NCI-H526 (cell line): ENCODE data around the gene HRK.
A peak's percentile ranks its signal among the peaks of the same experiment; 100 is the strongest.

Experiments used
- DNase-seq, 2 experiments: peaks; one replicate each; lab custom pipeline; 2025; lab: John Stamatoyannopoulos, UW

Gene HRK

GRCh38 chr12:116867523-116867922, 13.7 kb downstream of the HRK start:
- DNase-seq: no peak

- no peak for DNase-seq
Measured at GRCh38 chr12:116864371-116865160, 16.7 kb downstream of the HRK start.

GRCh38 chr12:116863275-116863767, 17.9 kb downstream of the HRK start:
- peak in 1 of 2 experiments; percentile 15 for DNase-seq

DNA sequence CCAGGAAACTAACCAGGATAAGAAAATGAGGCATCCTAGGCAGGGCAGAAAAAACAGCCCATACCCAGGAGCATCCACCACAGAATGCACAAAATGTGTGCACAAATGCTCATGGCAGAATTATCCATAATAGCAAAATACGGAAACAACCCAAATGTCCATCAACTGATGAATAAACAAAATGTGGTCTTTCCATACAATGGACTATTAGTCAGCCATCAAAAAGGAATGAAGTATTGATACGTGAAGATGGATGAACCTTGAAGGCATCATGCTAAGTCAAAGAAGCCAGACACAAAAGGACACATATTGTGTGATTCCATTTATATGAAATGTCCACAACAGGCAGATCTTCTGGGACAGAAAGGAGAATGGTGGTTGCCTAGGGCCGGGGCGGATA, 19.1 kb downstream of the HRK start:
- DNase-seq: no peak

- peak in 1 of 2 experiments; percentile 25 for DNase-seq
Measured at GRCh38 chr12:116861320-116861719, 19.9 kb downstream of the HRK start.

DNA sequence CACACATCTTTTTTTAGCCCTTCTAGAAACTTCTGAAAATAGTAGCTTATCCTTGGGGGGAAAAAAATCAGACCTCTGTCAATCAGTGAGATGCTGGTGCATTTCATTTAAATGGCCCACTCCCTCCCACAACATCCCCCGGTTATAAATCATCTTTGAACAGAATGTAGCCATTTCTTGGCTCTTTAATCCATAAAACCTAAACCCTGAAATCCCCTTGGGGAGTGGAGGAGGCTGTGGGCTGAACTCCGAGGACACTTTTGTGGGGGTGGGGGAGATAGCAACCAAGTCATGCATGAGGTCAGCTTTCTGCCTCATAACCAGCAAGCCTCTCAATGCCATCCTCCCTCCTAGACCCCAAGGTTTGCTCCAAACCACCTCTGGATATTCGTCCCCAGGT, 21.0 kb downstream of the HRK start:
- DNase-seq: no peak

- DNase-seq: no peak
Measured at GRCh38 chr12:116859079-116859478, 22.2 kb downstream of the HRK start.

DNA sequence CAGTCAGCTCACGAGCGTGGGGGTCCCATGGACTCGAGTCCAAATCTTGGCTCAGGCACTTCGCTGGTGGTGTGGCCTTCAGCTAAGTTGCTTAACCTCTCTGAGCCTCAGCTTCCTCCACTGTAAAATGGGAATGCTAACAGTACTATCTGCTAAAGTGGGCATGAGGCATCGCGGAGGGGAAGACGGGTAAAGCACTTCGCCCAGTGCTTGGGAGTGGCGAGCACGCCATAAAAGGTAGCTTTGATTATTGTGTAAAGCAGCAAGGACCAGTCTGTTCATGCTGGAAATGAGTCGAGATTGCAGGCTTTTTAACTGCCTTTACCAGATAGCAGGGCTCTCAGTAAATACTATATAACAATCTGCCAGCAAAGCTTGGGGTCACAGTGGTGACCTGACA, 24.5 kb downstream of the HRK start:
- no peak for DNase-seq

GRCh38 chr12:116855744-116856470, 25.3 kb downstream of the HRK start:
- no peak for DNase-seq

DNA sequence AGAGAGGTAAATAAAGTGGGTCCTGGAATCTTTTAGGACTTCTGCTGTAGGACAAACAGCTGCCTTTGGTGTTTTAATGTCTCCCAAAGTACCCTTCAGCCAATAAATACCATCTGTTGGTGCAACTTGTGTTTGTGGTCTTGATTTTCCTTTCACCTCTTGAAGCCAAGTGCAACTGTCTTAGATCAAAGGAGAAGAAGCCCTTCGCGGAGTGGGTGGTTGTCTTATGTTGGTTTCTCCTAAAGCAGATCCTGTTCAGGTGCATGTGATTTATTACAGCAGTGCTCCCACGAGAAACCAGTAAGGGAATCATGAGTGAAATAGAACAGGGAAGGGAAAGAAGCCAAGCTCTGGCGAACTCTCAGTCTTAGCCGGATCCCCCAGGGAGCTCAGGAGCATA, 27.7 kb downstream of the HRK start:
- DNase-seq: no peak

DNA sequence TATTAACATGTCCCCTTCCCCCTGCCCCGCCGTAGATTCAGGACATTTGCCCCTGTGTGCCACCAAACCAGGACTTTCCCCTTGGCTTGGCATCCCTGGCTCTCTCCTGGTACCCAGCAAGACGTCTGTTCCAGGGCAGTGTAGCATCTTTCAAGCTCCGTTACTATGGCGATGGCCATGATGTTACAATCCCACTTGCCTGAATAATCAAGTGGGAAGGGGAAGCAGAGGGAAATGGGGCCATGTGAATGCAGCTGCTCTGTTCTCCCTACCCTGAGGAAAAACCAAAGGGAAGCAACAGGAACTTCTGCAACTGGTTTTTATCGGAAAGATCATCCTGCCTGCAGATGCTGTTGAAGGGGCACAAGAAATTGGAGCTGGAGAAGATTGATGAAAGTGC, 28.9 kb downstream of the HRK start:
- DNase-seq: no peak

- DNase-seq: no peak
Measured at GRCh38 chr12:116849216-116849615, 32.0 kb downstream of the HRK start.

DNA sequence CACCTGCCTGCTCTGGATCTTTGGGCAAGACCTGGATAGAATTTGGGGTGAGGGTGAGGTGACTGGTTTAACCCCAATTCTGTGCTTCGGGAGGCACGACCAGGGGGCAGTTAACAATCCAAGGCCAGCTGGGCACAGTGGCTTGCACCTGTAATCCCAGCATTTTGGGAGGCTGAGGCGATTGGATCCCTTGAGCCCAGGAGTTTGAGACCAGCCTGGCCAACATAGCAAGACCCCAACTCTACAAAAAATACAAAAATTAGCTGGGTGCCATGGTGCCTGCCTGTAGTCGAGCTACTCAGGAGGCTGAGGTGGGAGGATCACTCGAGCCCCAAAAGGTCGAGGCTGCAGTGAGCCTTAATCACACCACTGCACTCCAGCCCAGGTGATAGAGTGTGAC, 38.2 kb downstream of the HRK start:
- no peak for DNase-seq

- no peak for DNase-seq
Measured at GRCh38 chr12:116839287-116839830, 41.9 kb downstream of the HRK start.

- peak in 1 of 2 experiments; percentile 26 for DNase-seq
Measured at GRCh38 chr12:116838365-116838764, 42.9 kb downstream of the HRK start.

- peak in 1 of 2 experiments; percentile 32 for DNase-seq
Measured at GRCh38 chr12:116837097-116837496, 44.1 kb downstream of the HRK start.

GRCh38 chr12:116835484-116835883, 45.8 kb downstream of the HRK start:
- no peak for DNase-seq

DNA sequence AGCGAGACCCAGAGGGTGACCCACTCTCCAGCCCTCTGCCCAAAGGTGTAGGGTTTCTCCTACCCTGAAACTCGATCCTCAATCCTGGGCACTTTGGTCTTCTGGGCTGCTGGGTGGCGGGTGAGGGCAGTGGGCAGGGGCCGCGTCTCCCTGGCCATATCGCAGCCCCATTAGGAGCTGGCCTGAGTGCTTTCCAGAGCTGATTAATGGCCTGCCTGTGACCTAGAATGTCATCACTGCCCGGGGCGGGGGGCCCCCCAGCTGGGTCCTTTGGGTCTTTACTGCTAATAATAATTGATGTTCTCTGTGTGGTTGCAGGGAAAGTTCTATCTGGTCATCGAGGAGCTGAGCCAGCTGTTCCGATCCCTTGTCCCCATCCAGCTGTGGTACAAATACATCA, 47.8 kb downstream of the HRK start:
- DNase-seq: no peak

DNA sequence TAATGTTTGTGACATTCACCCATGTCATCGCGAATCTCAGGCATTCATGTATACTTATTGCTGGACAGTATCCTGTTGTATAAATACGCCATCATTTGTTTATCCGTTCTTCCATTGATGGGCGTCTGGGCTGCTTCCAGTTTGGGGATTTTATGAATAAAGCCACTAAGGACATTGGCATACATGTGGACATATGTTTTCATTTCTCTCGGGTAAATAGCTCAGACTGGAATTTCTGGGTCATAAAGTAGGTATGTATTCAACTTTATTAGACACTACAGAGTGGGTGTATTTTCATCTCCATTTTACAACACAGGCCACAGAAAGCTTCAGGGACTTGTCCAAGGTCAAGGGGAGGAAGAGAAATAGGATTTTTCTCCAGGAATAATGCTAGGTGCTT, 48.9 kb downstream of the HRK start:
- DNase-seq: no peak

- DNase-seq: no peak
Measured at GRCh38 chr12:116827432-116827831, 53.8 kb downstream of the HRK start.

- no peak for DNase-seq
Measured at GRCh38 chr12:116821291-116821690, 60.0 kb downstream of the HRK start.

DNA sequence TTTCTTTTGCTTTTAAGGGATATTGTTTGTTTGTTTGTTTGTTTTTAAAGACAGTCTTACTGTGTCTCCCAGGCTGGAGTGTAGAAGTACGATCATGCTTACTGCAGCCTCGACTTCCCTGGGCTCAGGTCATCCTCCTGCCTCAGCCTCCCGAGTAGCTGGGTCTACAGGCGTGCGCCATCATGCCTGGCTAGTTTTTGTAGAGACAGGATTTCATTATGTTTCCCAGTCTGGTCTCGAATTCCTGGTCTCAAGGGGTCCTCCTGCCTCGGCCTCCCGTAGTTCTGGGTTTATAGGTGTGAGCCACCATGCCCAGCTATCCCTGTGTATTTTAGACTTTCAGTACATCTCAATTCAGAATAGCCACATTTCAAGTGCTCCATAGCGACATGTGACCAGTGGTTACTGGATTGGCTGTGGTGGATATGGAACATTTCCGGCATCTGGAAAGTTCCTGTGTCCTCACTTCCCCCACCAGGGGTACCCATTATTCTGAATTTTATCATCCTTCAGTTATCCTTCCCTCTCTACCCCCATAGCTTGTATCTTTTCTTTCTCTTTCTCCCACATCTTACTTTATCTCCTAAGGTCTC, 61.1 kb downstream of the HRK start:
- DNase-seq: peak in 1 of 2 experiments; percentile 6
